ENCODE results near the gene FBXW8. TPM values are rescaled to one million over a fixed set of nuclear protein-coding genes. Genes with fewer than 3 reads are reported as not detected.
"Not testable (repeated sequence)": the region's sequence is repeated elsewhere in the genome, so short reads cannot be mapped to it uniquely, and the experiment has no call there.

The FBXW8 gene
- total RNA-seq, 1 donor from 2014 or later = 5.8 TPM

GRCh38 chr12:117051380-117051779 lies 140.6 kb downstream of the FBXW8 start:
- H3K36me3 ChIP-seq (ENCODE audit: control insufficient read depth, insufficient read depth, low read length) = no peaks in the 10 kb centered on the region
- H3K27me3 ChIP-seq (ENCODE audit: control insufficient read depth, insufficient read depth, low read length) = no peaks in the 10 kb centered on the region
- TF ChIP-seq CTCF (IDR thresholded peaks at IDR 0.05; ENCODE audit: insufficient read depth, low read length, severe bottlenecking) = no peak
- no peak for FAIRE-seq
- H3K4me3 ChIP-seq (ENCODE audit: low read depth, low read length) = no peak overlapping the region
- DNase-seq (ENCODE audit: low read depth) = no peak

- FAIRE-seq (no peak), DNase-seq (ENCODE audit: low read depth) (no peak)
- H3K36me3 ChIP-seq (ENCODE audit: control insufficient read depth, insufficient read depth, low read length) = no peaks in the 10 kb centered on the region
- TF ChIP-seq CTCF (IDR thresholded peaks at IDR 0.05; ENCODE audit: insufficient read depth, low read length, severe bottlenecking) = no peak
- H3K4me3 ChIP-seq (ENCODE audit: low read depth, low read length) = no peak overlapping the region
- H3K27me3 ChIP-seq (ENCODE audit: control insufficient read depth, insufficient read depth, low read length) = no peaks in the 10 kb centered on the region
These were observed 141.8 kb downstream of the FBXW8 start for GRCh38 chr12:117052386-117053049.

GRCh38 chr12:117053050-117053400 lies 142.3 kb downstream of the FBXW8 start:
- H3K27me3 ChIP-seq (ENCODE audit: control insufficient read depth, insufficient read depth, low read length) = no peaks in the 10 kb centered on the region
- DNase-seq (ENCODE audit: low read depth) = no peak
- no peak overlapping the region for H3K4me3 ChIP-seq (ENCODE audit: low read depth, low read length)
- FAIRE-seq = no peak
- no peaks in the 10 kb centered on the region for H3K36me3 ChIP-seq (ENCODE audit: control insufficient read depth, insufficient read depth, low read length)
- no peak for TF ChIP-seq CTCF (IDR thresholded peaks at IDR 0.05; ENCODE audit: insufficient read depth, low read length, severe bottlenecking)

- Histone ChIP-seq H3K4me3 (ENCODE audit: low read depth, low read length) (no peak overlapping the region), H3K36me3 (ENCODE audit: control insufficient read depth, insufficient read depth, low read length) (no peaks in the 10 kb centered on the region), H3K27me3 (ENCODE audit: control insufficient read depth, insufficient read depth, low read length) (no peaks in the 10 kb centered on the region)
- FAIRE-seq (no peak), DNase-seq (ENCODE audit: low read depth) (no peak)
- no peak for TF ChIP-seq CTCF (IDR thresholded peaks at IDR 0.05; ENCODE audit: insufficient read depth, low read length, severe bottlenecking)
These were observed 142.9 kb downstream of the FBXW8 start for GRCh38 chr12:117053597-117054201.

- no peak for FAIRE-seq
- DNase-seq (ENCODE audit: low read depth) = no peak
- Histone ChIP-seq H3K4me3 (ENCODE audit: low read depth, low read length) (no peak overlapping the region), H3K36me3 (ENCODE audit: control insufficient read depth, insufficient read depth, low read length) (no peaks in the 10 kb centered on the region), H3K27me3 (ENCODE audit: control insufficient read depth, insufficient read depth, low read length) (no peaks in the 10 kb centered on the region)
- no peak for TF ChIP-seq CTCF (IDR thresholded peaks at IDR 0.05; ENCODE audit: insufficient read depth, low read length, severe bottlenecking)
These were observed 143.5 kb downstream of the FBXW8 start for GRCh38 chr12:117054279-117054678.

- not testable (repeated sequence) for H3K27me3 ChIP-seq (ENCODE audit: control insufficient read depth, insufficient read depth, low read length); DNase-seq (ENCODE audit: low read depth); FAIRE-seq; H3K4me3 ChIP-seq (ENCODE audit: low read depth, low read length); H3K36me3 ChIP-seq (ENCODE audit: control insufficient read depth, insufficient read depth, low read length)
These were observed 146.9 kb downstream of the FBXW8 start for GRCh38 chr12:117057626-117058025.

Data from bronchial epithelial cell (primary cell).